Transverse colon (tissue), 4 donors: ENCODE data around the gene ZNRF3. TPM values are rescaled to one million over a fixed set of nuclear protein-coding genes. Genes with fewer than 3 reads are reported as not detected.

Experiments
- DNase-seq: peaks from one replicate; pipeline ENCODE4 v3.0.0-alpha.2; 2019
- H3K27ac ChIP-seq, 4 donors: fragments of 200-600 bp; sonication (generic); 2 replicates each; pipeline ENCODE4 v1.5.1; 2016 to 2018; ENCODE audit warnings: inconsistent platforms in 4 of 4
- H3K27me3 ChIP-seq: fragments of 200-600 bp; sonication (generic); 2 replicates; pipeline ENCODE4 v1.5.1; 2017; ENCODE audit warnings: inconsistent platforms
- H3K36me3 ChIP-seq, 4 donors: fragments of 200-600 bp; sonication (generic); 2 replicates each; pipeline ENCODE4 v1.5.1; 2017 to 2019; ENCODE audit warnings: inconsistent platforms in 4 of 4
- H3K4me1 ChIP-seq, 4 donors: fragments of 200-600 bp; sonication (generic); 2 replicates each; pipeline ENCODE4 v1.5.1; 2017 to 2020; ENCODE audit warnings: inconsistent platforms in 4 of 4
- H3K4me3 ChIP-seq, 4 donors: fragments of 200-600 bp; sonication (generic); 1 replicate in 1 of 4; 2 replicates in 3 of 4; pipeline versions ENCODE4 v1.5.1 to v1.6.1; 2017 to 2019; ENCODE audit warnings: inconsistent platforms in 4 of 4
- H3K9me3 ChIP-seq, 2 donors: fragments of 200-600 bp; sonication (generic); 2 replicates each; pipeline ENCODE4 v1.5.1; 2017 to 2019; ENCODE audit warnings: inconsistent platforms in 2 of 2
- CTCF ChIP-seq, 5 experiments: fragments of 200-600 bp in 3 of 5; fragments of 450-650 bp in 2 of 5; sonication (generic) in 3 of 5; IDR thresholded peaks; 1 replicate in 2 of 5; 2 replicates in 3 of 5; pipeline ENCODE4 v1.5.1; 2016 to 2017; ENCODE audit warnings: antibody characterized with exemption in 5 of 5, inconsistent platforms in 3 of 5, mild to moderate bottlenecking in 2 of 5, moderate library complexity in 1 of 5
- EP300 ChIP-seq: sonication (generic); formaldehyde crosslinking; IDR thresholded peaks from one replicate; pipeline ENCODE4 v1.6.1; 2017; ENCODE audit warnings: antibody characterized with exemption, low read depth
- POLR2A ChIP-seq: fragments of 450-650 bp; IDR thresholded peaks from one replicate; pipeline ENCODE4 v1.6.1; 2016; ENCODE audit warnings: antibody characterized with exemption, mild to moderate bottlenecking, moderate library complexity
- POLR2AphosphoS5 ChIP-seq, 3 donors: sonication (generic); formaldehyde crosslinking; IDR thresholded peaks; one replicate each; pipeline ENCODE4 v1.6.1; 2016; ENCODE audit warnings: antibody characterized with exemption in 3 of 3
- WGBS, 2 donors: methylation state at CpG; one replicate each; pipeline ENCODE4 v1.1.5; 2018; ENCODE audit warnings: low coverage in 1 of 2; 5-methylcytosine and 5-hydroxymethylcytosine counted together
- in situ Hi-C, 4 donors: fragments of 200-750 bp; cut with MboI; loops; one replicate each; pipeline versions ENCODE4 v1.15.0 to v1.15.1; 2017; ENCODE audit warnings: low sequenced_read_pairs in 3 of 4, low pct_ligation_motif_present in 1 of 4, low pct_unique_long_range_greater_than_20kb in 1 of 4
- intact Hi-C: fragments of 100-400 bp; cut with DNase I; formaldehyde crosslinking; loops from one replicate; pipeline ENCODE4 v1.15.1; 2023; ENCODE audit warnings: low total_unique reads
- total RNA-seq, 4 donors: library from RNA; depleted of rRNA; stranded (reverse); fragments of >200 nt; gene quantifications; one replicate each; pipeline ENCODE4 v1.1.0, GENCODE V29; 2016

The ZNRF3 gene
- total RNA-seq, 4 donors from 2014 or later: 4.5 to 10.7 (median 8.3) TPM

GRCh38 chr22:29090039-29090438 is 206.7 kb downstream of the ZNRF3 start:
- H3K27me3 ChIP-seq: no peaks in the 10 kb centered on the region
- H3K36me3 ChIP-seq: no peaks in the 10 kb centered on the region
- no peak overlapping the region for H3K4me3 ChIP-seq
- intact Hi-C loops (no loop called here), in situ Hi-C loops (no loop called here)
- TF ChIP-seq CTCF (IDR thresholded peaks at IDR 0.05) (no peak), POLR2A (no peak), POLR2AphosphoS5 (IDR thresholded peaks at IDR 0.05) (no peak), EP300 (no peak)
- peaks cover 0 to 19% (median 10%) of the 10 kb centered on the region in 4 donors for H3K4me1 ChIP-seq
- H3K9me3 ChIP-seq: no peaks in the 10 kb centered on the region
- DNase-seq: no peak
- H3K27ac ChIP-seq: no peak overlapping the region
- 67 to 79% methylated on average over 2 to 3 of the region's 3 CpGs for WGBS, 2 donors

- TF ChIP-seq EP300 (no peak), POLR2AphosphoS5 (IDR thresholded peaks at IDR 0.05) (no peak), CTCF (IDR thresholded peaks at IDR 0.05) (no peak), POLR2A (no peak)
- H3K4me1 ChIP-seq: peaks cover 0 to 19% (median 10%) of the 10 kb centered on the region in 4 donors
- H3K36me3 ChIP-seq: no peaks in the 10 kb centered on the region
- H3K27ac ChIP-seq: peak overlapping the region in 1 of 4 donors; percentile 11
- H3K27me3 ChIP-seq: no peaks in the 10 kb centered on the region
- no peaks in the 10 kb centered on the region for H3K9me3 ChIP-seq
- WGBS, 2 donors: 59 to 71% methylated on average over 1 to 4 of the region's 4 CpGs
- no peak overlapping the region for H3K4me3 ChIP-seq
- DNase-seq: no peak
- in situ Hi-C loops: no loop called here
- intact Hi-C loops: no loop called here
Observed at GRCh38 chr22:29092243-29092642, 208.9 kb downstream of the ZNRF3 start.

DNA sequence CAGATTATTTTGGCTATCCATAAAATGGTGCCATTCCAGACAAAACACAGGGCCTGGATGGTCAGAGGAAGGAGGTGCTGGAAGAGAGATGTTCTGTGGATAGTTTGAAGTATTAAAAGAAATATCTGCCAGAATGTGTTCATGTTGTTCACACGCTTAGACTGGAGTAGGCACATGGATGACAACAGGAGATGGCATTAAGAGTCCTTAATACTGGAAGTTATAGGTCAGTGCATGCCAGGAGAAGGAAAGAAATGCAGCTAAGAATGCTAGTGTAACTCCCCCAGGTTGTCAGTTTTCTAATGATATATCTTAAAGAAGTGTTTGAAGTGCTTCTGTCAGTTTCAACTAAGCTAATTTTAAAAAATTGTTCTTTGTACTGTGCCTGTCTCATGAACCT is 209.7 kb downstream of the ZNRF3 start:
- intact Hi-C loops: no loop called here
- 86 to 92% methylated on average over 1 of the region's 1 CpG for WGBS, 2 donors

More for the DNA sequence above, 209.7 kb downstream of the ZNRF3 start:
- Histone ChIP-seq H3K9me3 (no peaks in the 10 kb centered on the region), H3K36me3 (no peaks in the 10 kb centered on the region), H3K27ac (peak overlapping the region; percentile 11 to 52 (median 34)), H3K4me1 (peaks cover 0 to 19% (median 10%) of the 10 kb centered on the region in 4 donors), H3K4me3 (no peak overlapping the region), H3K27me3 (no peaks in the 10 kb centered on the region)
- no peak for DNase-seq
- in situ Hi-C loops: no loop called here
- TF ChIP-seq POLR2A (no peak), POLR2AphosphoS5 (IDR thresholded peaks at IDR 0.05) (no peak), CTCF (IDR thresholded peaks at IDR 0.05) (no peak), EP300 (no peak)
